Mesendoderm (in vitro differentiated cells): Measurements from ENCODE around the gene HES4.

ENCODE experiments used
- DNase-seq: peaks from one replicate; pipeline ENCODE4 v3.0.0; 2013
- H2AK5ac ChIP-seq: 2 replicates; pipeline ENCODE4 v1.6.1; 2013; ENCODE audit warnings: low read length, inconsistent platforms
- H2BK120ac ChIP-seq: 2 replicates; pipeline ENCODE4 v1.6.1; 2013; ENCODE audit warnings: low read depth, mild to moderate bottlenecking, low read length, moderate library complexity, mixed read lengths
- H2BK15ac ChIP-seq: replicated peaks from 2 replicates; pipeline ENCODE4 v1.6.1; 2013; ENCODE audit warnings: low read depth, mild to moderate bottlenecking, moderate library complexity
- H2BK5ac ChIP-seq: 2 replicates; pipeline ENCODE4 v1.6.1; 2013; ENCODE audit warnings: low read length, inconsistent platforms
- H3K18ac ChIP-seq: 2 replicates; pipeline ENCODE4 v1.6.1; 2013; ENCODE audit warnings: mild to moderate bottlenecking, low read length, mixed read lengths
- H3K23ac ChIP-seq: one replicate; pipeline ENCODE4 v1.6.1; 2013; ENCODE audit warnings: low read length
- H3K27ac ChIP-seq: 2 replicates; pipeline ENCODE4 v1.5.1; 2013; ENCODE audit warnings: low read depth, mild to moderate bottlenecking, inconsistent platforms, low read length, moderate library complexity
- H3K27me3 ChIP-seq: 2 replicates; pipeline ENCODE4 v1.6.1; 2013; ENCODE audit warnings: low read length, control low read depth, mild to moderate bottlenecking, inconsistent platforms; ENCODE audit not compliant: insufficient read depth, poor library complexity
- H3K36me3 ChIP-seq: 2 replicates; pipeline ENCODE4 v1.6.1; 2013; ENCODE audit warnings: low read length, inconsistent platforms; ENCODE audit not compliant: control insufficient read depth, insufficient read depth
- H3K4ac ChIP-seq: one replicate; pipeline ENCODE4 v1.6.1; 2013; ENCODE audit warnings: low read depth, mild to moderate bottlenecking, low read length, moderate library complexity
- H3K4me1 ChIP-seq: 2 replicates; pipeline ENCODE4 v1.6.1; 2013; ENCODE audit warnings: low read depth, low read length, inconsistent platforms; ENCODE audit not compliant: control insufficient read depth
- H3K4me2 ChIP-seq: 2 replicates; pipeline ENCODE4 v1.6.1; 2013; ENCODE audit warnings: low read length
- H3K4me3 ChIP-seq: 2 replicates; pipeline ENCODE4 v1.5.1; 2013; ENCODE audit warnings: mild to moderate bottlenecking, low read length
- H3K56ac ChIP-seq: one replicate; pipeline ENCODE4 v1.6.1; 2013; ENCODE audit warnings: low read length
- H3K79me1 ChIP-seq: 2 replicates; pipeline ENCODE4 v1.6.1; 2013; ENCODE audit warnings: low read length, inconsistent platforms
- H3K79me2 ChIP-seq: 2 replicates; pipeline ENCODE4 v1.6.1; 2013; ENCODE audit warnings: mild to moderate bottlenecking, low read length; ENCODE audit not compliant: control insufficient read depth, insufficient read depth
- H3K9ac ChIP-seq: 2 replicates; pipeline ENCODE4 v1.6.1; 2013; ENCODE audit warnings: low read length, inconsistent platforms
- H4K5ac ChIP-seq: one replicate; pipeline ENCODE4 v1.6.1; 2013; ENCODE audit warnings: low read length
- H4K8ac ChIP-seq: one replicate; pipeline ENCODE4 v1.6.1; 2013; ENCODE audit warnings: low read depth, mild to moderate bottlenecking, control low read depth, low read length, moderate library complexity
- WGBS: extraction: QIAGEN DNeasy Blood & Tissue Kit; methylation state at CpG from one replicate; pipeline ENCODE4 v1.1.7; 2013; ENCODE audit warnings: low lambda C conversion rate, missing lambda C conversion rate; ENCODE audit not compliant: insufficient coverage; ENCODE audit errors: extremely low coverage; 5-methylcytosine and 5-hydroxymethylcytosine counted together

Gene HES4

DNA sequence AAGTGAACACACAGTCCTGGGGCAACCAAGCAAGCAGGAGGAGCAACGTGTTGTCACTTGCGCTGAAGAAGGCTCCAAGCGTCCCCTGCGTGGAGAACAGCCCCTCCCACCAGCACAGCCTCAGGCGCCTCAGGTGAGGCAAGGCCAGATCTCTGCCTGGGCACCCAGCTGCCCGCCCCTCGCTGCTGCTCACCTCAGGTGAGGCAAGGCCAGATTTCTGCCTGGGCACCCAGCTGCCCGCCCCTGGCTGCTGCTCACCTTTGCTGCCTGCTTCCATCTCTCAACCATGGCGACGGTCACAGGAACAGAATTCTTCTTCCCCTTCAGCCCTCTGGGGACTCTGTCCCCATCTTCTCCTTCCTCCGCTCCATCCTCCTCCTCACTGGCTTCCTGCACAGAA, 43.3 kb downstream of the HES4 start:
- Histone ChIP-seq H3K79me2 (peaks cover 15% of the 10 kb centered on the region), H3K27ac (no peak overlapping the region), H2BK15ac (no peak overlapping the region), H4K8ac (no peak overlapping the region), H3K27me3 (no peaks in the 10 kb centered on the region), H3K4me3 (no peak overlapping the region), H4K5ac (no peak overlapping the region), H3K23ac (no peak overlapping the region), H3K4me2 (no peak overlapping the region), H2BK120ac (no peak overlapping the region), H3K9ac (no peak overlapping the region), H3K79me1 (peaks cover 14% of the 10 kb centered on the region), H3K18ac (no peak overlapping the region), H3K4ac (no peak overlapping the region), H3K36me3 (peaks cover 19% of the 10 kb centered on the region), H3K56ac (no peak overlapping the region), H2AK5ac (no peak overlapping the region), H3K4me1 (no peaks in the 10 kb centered on the region), H2BK5ac (no peak overlapping the region)
- DNase-seq, result no peak
- no CpG with 5 or more reads among the region's 11 CpGs for WGBS

DNA sequence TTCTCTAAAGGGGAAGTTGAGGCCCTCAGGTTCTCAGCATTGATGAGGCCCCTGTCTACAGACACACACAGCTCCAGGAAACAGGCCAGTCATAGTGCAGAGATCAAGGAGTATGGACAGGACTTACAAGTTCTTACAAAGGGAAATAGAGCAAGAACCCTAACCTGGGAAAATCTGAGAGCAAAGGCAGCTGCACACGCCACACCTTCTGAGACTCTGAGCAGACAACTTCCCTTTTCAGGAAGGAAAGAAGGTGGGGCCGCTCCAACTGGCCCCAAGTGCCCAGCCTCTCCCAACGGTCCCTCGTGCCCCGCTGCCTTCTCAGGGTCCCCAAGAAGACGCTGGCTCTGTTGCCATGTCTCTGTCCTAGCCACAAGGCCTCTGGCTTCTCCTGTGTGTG, 44.4 kb downstream of the HES4 start:
- no peak overlapping the region for H3K18ac ChIP-seq
- WGBS, result no CpG with 5 or more reads among the region's 6 CpGs
- no peak overlapping the region for H3K4ac ChIP-seq
- no peak overlapping the region for H3K56ac ChIP-seq
- H2AK5ac ChIP-seq, result no peak overlapping the region
- no peak overlapping the region for H3K4me2 ChIP-seq
- no peak overlapping the region for H2BK5ac ChIP-seq
- no peak overlapping the region for H2BK120ac ChIP-seq
- no peak overlapping the region for H3K4me3 ChIP-seq
- peaks cover 24% of the 10 kb centered on the region for H3K36me3 ChIP-seq
- H4K8ac ChIP-seq, result no peak overlapping the region
- peaks cover 15% of the 10 kb centered on the region for H3K79me2 ChIP-seq
- no peaks in the 10 kb centered on the region for H3K27me3 ChIP-seq
- no peak overlapping the region for H3K23ac ChIP-seq
- H2BK15ac ChIP-seq, result no peak overlapping the region
- no peaks in the 10 kb centered on the region for H3K4me1 ChIP-seq
- H3K27ac ChIP-seq, result no peak overlapping the region
- no peak overlapping the region for H3K9ac ChIP-seq
- DNase-seq, result no peak
- H3K79me1 ChIP-seq, result peaks cover 14% of the 10 kb centered on the region
- H4K5ac ChIP-seq, result no peak overlapping the region

DNA sequence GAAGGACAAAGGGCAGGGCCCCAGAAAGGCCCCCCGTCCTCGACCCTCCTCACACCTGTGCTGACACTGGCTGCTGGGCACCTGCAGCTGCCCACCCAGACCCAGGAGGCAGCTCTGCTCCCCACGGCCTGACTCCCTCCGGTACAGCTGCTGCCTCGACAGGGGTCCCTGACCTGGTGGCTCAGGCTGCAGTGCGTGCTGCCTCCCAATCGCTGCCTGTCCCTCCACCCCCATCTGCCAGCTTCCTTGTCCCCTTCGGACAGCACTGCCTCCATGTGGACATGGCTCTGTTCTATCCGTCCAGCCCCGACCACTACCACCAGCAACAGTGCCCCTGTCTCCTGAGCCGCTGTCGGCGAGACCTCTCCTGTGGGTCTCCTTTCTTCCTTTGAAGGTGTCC, 45.0 kb downstream of the HES4 start:
- Histone ChIP-seq H3K9ac (no peak overlapping the region), H3K4me2 (no peak overlapping the region), H3K36me3 (peaks cover 30% of the 10 kb centered on the region), H2BK5ac (no peak overlapping the region), H2BK120ac (no peak overlapping the region), H3K4me1 (no peaks in the 10 kb centered on the region), H3K18ac (no peak overlapping the region), H3K27ac (no peak overlapping the region), H3K4me3 (no peak overlapping the region), H4K8ac (no peak overlapping the region), H3K79me1 (peaks cover 20% of the 10 kb centered on the region), H3K79me2 (peaks cover 15% of the 10 kb centered on the region), H4K5ac (no peak overlapping the region), H2BK15ac (no peak overlapping the region), H3K27me3 (no peaks in the 10 kb centered on the region), H3K4ac (no peak overlapping the region), H2AK5ac (no peak overlapping the region), H3K56ac (no peak overlapping the region), H3K23ac (no peak overlapping the region)
- DNase-seq, result no peak
- no CpG with 5 or more reads among the region's 13 CpGs for WGBS

DNA sequence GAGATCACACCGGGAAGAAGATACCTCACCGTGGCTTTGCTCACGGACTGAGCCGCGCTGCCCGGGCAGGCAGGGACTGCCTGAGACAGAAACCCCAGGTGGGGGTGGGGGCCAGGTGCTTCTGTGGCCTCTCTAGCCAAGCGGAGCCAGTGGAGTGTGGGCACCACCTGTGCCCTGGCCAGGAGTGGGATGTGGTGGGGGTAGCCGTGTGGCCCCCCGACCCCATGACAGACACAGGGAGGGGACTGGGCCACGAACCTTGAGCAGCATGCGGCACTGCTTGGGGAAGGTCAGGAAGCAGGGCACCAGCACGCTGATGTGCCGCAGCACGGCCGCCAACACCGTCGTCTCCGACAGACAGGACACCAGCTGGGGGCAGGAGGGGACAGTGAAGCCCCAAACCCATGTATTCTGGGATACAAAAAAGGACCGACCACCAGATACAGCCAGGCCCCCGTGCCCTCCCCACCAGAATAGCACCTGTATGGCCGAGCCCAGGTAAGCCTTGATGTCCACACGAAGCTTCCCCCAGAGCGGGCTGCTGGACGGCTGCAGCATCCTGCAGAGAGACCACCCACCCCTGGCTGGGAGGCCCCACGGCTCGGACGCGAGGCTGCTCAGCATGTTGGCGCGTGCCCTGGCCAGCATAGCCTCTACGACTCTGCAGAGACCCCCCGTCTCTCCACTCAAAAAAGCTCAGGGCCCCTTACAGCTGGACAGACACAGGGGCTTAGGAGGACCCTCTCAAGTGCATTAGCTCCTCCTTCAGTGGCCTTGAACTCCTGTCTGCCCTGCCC, 46.2 kb downstream of the HES4 start:
- Histone ChIP-seq H3K4me3 (no peak overlapping the region), H3K4me2 (no peak overlapping the region), H3K27ac (no peak overlapping the region), H2BK120ac (no peak overlapping the region), H3K23ac (no peak overlapping the region), H4K5ac (no peak overlapping the region), H3K56ac (no peak overlapping the region), H4K8ac (no peak overlapping the region), H3K36me3 (peaks cover 31% of the 10 kb centered on the region), H3K79me2 (peaks cover 12% of the 10 kb centered on the region), H3K79me1 (peaks cover 20% of the 10 kb centered on the region), H2AK5ac (no peak overlapping the region), H3K4me1 (no peaks in the 10 kb centered on the region), H3K18ac (no peak overlapping the region), H2BK5ac (no peak overlapping the region), H2BK15ac (no peak overlapping the region), H3K4ac (no peak overlapping the region), H3K27me3 (no peaks in the 10 kb centered on the region), H3K9ac (no peak overlapping the region)
- WGBS, result no CpG with 5 or more reads among the region's 32 CpGs
- DNase-seq, result no peak

DNA sequence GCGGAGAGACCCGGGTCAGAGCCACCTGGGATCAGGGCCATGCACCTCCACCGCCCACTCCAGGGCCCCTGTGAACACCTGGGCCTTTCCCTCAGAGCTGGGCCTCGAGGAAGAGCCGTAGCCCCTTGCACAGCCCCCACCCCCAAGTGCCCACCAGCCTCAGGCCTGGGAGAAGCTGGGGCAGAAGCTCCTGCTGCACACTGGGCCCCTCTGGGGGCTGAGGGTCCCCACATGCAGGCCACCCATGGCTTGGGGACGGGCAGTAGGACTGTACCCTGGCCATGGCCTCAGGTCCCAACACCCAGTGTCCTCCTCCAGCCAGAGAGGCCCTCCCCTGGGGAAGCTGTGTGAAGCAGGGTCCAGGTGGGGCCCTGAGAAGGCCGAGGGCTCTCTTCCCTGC, 47.3 kb downstream of the HES4 start:
- H3K79me1 ChIP-seq, result peaks cover 13% of the 10 kb centered on the region
- no peak overlapping the region for H3K56ac ChIP-seq
- H4K8ac ChIP-seq, result no peak overlapping the region
- no peak overlapping the region for H2BK120ac ChIP-seq
- H3K9ac ChIP-seq, result no peak overlapping the region
- no peak overlapping the region for H3K4me3 ChIP-seq
- no peak overlapping the region for H3K4me2 ChIP-seq
- WGBS, result no CpG with 5 or more reads among the region's 7 CpGs
- DNase-seq, result no peak
- H2AK5ac ChIP-seq, result no peak overlapping the region
- H2BK15ac ChIP-seq, result no peak overlapping the region
- no peak overlapping the region for H3K27ac ChIP-seq
- H4K5ac ChIP-seq, result no peak overlapping the region
- no peak overlapping the region for H2BK5ac ChIP-seq
- H3K18ac ChIP-seq, result no peak overlapping the region
- H3K4me1 ChIP-seq, result no peaks in the 10 kb centered on the region
- H3K36me3 ChIP-seq, result peaks cover 34% of the 10 kb centered on the region
- no peaks in the 10 kb centered on the region for H3K27me3 ChIP-seq
- peaks cover 4% of the 10 kb centered on the region for H3K79me2 ChIP-seq
- no peak overlapping the region for H3K4ac ChIP-seq
- no peak overlapping the region for H3K23ac ChIP-seq

DNA sequence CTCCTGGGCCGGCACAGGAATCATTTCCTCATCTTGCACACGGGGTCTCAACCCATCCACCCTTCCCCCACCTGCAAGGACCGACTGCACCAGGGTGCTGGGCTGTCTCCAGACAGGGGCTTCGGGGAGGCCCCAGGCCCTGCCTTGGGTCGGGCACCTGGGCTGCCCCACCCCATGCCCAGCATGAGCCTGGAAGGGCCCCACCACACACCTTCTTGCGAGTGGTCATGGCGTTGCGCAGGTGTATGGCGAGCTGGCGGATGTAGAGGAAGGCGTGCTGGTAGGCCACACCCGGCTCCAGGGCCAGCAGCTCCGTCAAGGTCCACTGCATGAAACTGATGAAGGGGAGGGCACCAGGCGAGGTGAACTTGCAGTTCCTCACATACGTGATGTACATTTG, 47.7 kb downstream of the HES4 start:
- DNase-seq, result no peak
- H3K79me1 ChIP-seq, result peaks cover 9% of the 10 kb centered on the region
- no peak overlapping the region for H3K9ac ChIP-seq
- H2BK5ac ChIP-seq, result no peak overlapping the region
- WGBS, result no CpG with 5 or more reads among the region's 15 CpGs
- no peak overlapping the region for H2BK120ac ChIP-seq
- no peaks in the 10 kb centered on the region for H3K27me3 ChIP-seq
- no peak overlapping the region for H3K56ac ChIP-seq
- H3K4me1 ChIP-seq, result no peaks in the 10 kb centered on the region
- H3K4me2 ChIP-seq, result no peak overlapping the region
- no peak overlapping the region for H4K8ac ChIP-seq
- H2BK15ac ChIP-seq, result no peak overlapping the region
- no peak overlapping the region for H3K18ac ChIP-seq
- H3K23ac ChIP-seq, result no peak overlapping the region
- H3K4me3 ChIP-seq, result no peak overlapping the region
- no peak overlapping the region for H4K5ac ChIP-seq
- no peak overlapping the region for H2AK5ac ChIP-seq
- H3K79me2 ChIP-seq, result peaks cover under 1% of the 10 kb centered on the region
- H3K4ac ChIP-seq, result no peak overlapping the region
- H3K27ac ChIP-seq, result no peak overlapping the region
- peaks cover 35% of the 10 kb centered on the region for H3K36me3 ChIP-seq
